Measurements from ENCODE around the gene KAT2B.

DNA sequence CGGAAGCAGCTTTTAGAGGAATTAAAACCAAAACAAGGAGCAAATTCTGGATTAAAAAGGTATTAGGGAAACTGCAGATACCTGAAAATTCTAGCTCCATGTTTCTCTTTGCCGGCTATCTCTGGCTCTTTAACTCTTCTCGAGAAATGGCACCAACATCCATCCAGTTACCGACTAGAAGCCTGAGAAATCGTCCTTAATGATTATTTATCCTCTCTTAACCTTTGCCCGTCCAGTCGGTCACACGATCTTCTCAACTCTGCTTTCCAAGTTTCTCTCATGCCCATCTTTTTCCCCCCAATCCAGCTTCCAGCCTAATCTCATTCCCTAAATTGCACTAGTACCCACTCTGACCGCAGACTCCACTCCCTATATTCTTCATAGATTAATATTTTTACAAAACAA, 146.4 kb downstream of the KAT2B start:
- no peak for TF ChIP-seq POLR2A (IDR thresholded peaks at IDR 0.05; ENCODE audit: control extremely low read depth in 1 of 2, low read depth in 2 of 2, low read length in 2 of 2)
- TF ChIP-seq, protein P1, sequence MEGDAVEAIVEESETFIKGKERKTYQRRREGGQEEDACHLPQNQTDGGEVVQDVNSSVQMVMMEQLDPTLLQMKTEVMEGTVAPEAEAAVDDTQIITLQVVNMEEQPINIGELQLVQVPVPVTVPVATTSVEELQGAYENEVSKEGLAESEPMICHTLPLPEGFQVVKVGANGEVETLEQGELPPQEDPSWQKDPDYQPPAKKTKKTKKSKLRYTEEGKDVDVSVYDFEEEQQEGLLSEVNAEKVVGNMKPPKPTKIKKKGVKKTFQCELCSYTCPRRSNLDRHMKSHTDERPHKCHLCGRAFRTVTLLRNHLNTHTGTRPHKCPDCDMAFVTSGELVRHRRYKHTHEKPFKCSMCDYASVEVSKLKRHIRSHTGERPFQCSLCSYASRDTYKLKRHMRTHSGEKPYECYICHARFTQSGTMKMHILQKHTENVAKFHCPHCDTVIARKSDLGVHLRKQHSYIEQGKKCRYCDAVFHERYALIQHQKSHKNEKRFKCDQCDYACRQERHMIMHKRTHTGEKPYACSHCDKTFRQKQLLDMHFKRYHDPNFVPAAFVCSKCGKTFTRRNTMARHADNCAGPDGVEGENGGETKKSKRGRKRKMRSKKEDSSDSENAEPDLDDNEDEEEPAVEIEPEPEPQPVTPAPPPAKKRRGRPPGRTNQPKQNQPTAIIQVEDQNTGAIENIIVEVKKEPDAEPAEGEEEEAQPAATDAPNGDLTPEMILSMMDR (IDR thresholded peaks at IDR 0.05; ENCODE audit: control extremely low read depth in 1 of 3, insufficient read depth in 1 of 3, low read depth in 1 of 3, low read length in 3 of 3), result no peak
- no peak for TF ChIP-seq CREB1 (IDR thresholded peaks at IDR 0.05)
- no peak for TF ChIP-seq EZH2 (IDR thresholded peaks at IDR 0.05; ENCODE audit: low read depth, low read length, severe bottlenecking)
- no peak for TF ChIP-seq HDAC2 (IDR thresholded peaks at IDR 0.05; ENCODE audit: borderline replicate concordance in 1 of 2, low read depth in 2 of 2, low read length in 2 of 2)
- no peak for TF ChIP-seq CHD1 (IDR thresholded peaks at IDR 0.05; ENCODE audit: low read depth, low read length)
- TF ChIP-seq ZNF274 (IDR thresholded peaks at IDR 0.05; ENCODE audit: borderline replicate concordance, extremely low read depth, low read length), result no peak
- no peak for TF ChIP-seq CEBPB (IDR thresholded peaks at IDR 0.05; ENCODE audit: low read depth, low read length)
- TF ChIP-seq TAF1 (IDR thresholded peaks at IDR 0.05; ENCODE audit: low read depth, low read length), result no peak
